ENCODE measurements around the gene DOCK10.
"Not testable (repeated sequence)": the region's sequence is repeated elsewhere in the genome, so short reads cannot be mapped to it uniquely, and the experiment has no call there.

The DOCK10 gene

DNA sequence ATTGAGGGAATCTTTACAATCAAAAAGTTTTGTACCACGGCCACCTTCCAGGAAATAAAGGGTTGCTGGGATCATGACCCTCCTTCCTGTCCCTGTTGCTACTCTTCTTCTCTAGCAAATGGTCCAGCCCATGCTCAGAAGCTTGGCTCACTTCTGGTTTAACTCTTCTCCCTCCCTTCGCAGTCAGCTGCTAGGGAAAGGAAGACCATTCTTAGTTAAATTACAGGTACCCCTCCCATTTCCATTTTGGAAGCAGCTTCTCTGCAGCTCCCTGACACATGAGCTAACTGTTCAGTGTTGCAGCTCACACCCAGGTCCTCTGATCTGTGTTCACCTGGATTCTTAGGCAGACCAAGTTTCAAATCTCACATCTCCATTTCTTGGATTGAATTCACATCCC, 100.3 kb downstream of the DOCK10 start:
- no peak for DNase-seq

DNA sequence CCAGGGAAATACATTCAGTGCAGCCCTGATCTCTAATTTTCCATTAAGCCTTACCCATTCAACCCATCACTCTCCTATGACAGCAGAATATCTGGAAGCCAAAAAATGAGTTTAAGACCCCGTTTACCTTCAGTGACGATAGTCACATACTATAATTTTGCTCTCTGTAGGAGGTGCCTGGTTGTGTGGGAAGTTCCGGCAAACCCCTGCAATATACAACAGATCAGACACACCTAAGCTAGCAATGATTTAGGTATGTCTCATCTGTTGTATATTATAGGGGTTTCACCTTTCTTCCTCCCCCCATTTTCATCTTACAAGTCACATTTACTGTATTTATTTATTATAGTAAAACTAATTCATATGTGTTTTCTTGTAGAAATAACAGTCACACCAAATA, 101.7 kb downstream of the DOCK10 start:
- DNase-seq: no peak

DNA sequence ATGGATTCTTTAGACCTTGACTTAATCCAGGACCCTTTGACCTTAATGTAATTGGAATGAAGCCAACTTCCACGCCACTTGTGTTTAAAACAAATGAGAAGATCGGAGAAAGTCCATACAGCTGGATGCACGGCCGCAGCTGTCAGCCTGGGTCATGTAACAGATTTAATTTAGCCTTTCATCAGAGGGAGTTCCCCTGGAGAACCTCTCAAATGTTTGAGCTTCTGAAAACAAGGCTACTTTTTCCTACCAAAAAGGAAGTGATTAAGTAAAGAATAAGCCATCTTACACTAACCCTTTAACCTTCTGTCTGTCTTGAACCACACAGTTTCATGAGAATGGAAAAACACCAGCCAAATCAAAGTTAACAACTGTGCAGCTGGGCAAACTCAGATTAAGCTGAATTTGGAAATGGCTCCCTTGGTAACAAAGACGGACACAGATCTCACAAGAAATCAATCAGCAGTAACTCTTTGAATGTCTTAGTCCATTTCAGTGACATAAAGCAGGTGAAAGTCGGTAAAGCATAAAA, 103.6 kb downstream of the DOCK10 start:
- no peak for DNase-seq

DNA sequence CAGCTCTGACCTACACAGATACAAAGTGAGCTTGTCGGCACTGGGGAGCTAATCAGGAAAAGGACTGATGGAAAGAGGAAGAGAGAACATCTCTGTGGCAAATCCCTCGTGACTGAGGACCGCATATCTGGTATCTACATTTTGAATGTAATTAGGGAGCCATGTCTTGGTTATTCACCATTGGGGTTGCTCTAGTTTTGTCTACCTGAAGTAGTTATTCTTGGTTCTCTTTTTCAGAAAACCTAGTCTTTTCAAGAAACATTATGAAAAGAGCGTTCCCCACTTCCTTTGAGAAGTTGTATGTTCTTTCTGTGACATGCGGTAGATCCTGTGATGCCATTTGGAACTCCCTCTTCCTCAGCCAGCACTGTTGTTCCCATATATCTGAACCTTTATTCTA, 104.4 kb downstream of the DOCK10 start:
- no peak for DNase-seq

DNA sequence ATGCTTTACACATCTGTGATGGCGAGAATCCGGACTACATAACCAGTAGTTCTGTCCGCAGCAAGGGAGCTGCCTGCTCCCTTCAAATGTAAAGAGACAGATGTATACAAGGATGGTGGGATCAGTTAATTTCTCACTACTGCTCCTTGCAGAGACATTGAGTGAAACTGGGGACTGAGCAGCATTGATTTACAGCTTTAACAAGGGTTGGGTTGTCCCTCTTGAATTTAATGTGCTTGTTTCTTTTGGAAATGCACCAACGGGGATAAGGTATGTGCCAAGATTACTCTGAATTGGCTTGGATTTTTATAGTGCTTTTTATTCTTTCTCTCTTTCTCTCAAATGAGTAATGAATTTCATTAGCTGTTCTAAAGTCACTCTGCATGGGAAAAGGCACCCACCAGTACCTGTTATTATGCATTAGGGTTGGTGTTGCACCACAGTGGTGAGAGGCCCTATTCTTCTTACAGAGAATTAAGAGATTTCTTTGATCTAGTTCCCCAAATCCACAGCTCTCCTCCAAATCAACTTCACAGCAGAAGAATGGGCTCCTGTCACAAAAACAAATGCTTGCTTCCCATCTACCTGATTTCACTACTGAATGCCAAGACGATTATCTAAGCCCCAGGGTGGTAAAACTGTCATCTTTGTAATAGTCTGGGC, 107.6 kb downstream of the DOCK10 start:
- no peak for DNase-seq

DNA sequence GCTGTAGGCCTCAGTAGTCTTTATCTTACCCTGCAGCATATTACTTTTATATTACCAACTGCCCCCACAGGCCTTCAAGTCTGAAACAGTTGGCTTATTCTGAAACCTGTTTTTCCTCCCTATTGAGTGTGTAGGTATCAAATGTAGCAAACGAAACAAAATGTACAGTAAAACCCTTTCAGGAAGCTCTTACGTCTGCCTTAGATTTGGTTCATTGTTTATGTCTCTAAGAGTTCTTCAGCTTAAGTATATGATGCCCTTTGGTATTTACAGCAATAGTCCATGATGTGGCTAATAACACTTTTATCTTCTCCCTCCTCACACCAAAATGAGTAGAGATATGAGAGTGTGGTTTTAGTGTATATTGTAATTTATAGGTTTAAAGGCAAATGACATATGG, 108.8 kb downstream of the DOCK10 start:
- DNase-seq: no peak

DNA sequence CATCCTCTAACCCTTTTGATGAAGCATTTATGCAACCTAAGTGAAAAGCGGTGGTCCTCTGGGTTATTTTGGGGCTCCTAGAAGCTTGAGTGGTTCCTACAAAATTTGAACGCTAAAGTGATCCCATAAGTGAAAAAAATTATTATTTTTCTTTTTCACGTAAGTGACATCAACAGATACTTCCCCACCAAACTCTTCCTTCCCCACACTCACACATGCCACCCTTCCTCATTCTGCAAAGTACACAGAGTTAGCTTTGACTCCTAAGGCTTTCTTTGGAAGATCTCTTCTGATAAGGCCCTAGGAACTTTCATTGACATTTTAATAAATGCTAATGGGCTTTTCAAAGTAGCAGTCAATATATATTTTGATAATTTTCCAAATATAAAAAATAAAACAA, 109.7 kb downstream of the DOCK10 start:
- DNase-seq: no peak

DNA sequence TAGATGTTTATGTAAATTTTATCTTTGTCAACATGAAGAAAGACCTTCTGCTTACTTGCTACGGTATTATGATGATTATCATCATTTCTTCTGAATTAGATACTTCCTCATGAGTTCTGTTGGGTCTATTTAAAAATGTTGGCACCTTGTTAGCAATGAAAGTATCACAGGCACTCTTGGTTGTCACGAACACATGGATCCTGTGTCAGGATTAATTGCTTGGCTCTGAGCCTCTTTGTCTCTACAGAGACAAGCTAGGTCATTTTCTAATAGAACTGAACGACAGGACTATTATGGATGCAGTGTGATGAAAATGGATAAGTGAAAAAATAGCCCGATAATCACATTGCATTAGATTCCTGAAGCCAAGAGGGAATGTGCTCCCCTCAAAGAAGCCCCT, 110.3 kb downstream of the DOCK10 start:
- no peak for DNase-seq

DNA sequence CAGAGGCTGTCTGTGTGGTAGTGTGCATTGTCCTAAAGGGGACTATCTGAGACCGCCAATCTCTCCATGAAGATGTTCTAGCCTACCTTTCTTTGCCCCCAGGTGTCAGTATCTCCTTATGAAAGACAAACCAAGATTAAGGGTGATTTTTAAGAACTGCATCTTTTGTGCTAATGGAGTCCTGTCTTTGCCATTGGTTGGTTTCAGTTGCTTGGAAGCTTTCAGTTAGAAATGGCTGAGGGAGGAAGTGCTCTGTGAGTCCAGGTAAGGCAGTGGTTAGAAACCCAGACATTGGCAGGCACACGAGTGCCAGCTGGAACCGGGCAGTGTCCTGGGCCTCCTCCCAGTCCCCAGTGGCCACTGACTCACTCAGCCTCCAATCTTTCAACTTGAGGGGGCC, 111.3 kb downstream of the DOCK10 start:
- no peak for DNase-seq

DNA sequence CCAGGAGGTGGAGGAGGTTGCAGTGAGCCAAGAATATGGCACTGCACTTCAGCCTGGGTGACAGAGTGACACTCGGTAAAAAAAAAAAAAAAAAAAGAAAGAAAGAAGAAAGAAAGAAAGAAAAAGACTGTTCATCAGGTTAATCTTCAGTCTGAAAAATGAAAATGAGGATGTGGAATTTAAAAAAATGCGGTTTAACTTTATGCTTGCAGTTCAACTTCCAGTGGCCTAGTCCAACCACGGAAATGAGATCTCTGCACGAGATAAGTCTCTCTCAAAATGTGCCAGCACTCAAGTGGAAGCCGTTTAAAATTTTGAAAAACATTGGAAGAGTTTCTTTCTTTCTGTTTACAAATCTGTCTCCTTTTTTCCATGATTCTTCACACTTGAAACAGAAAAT, 112.1 kb downstream of the DOCK10 start:
- DNase-seq: no peak

DNA sequence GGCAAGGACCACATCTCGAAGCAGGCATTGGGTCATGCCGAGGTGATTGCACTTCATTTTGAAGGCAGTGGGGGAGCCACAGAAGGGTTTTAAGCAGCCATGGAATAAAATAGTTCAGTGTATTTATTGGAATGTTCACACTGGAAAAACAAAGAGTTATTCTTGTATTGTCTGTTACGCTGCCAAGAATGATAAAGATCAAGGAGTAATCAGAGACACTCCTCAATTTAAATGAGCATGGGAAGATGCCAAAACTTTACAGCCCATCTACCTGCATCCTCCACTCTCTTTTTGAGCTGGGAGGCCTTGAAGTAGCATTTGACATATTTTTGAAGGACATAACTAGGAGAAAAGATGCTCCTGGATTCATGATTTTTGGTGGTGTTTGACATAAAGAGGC, 112.8 kb downstream of the DOCK10 start:
- no peak for DNase-seq

DNA sequence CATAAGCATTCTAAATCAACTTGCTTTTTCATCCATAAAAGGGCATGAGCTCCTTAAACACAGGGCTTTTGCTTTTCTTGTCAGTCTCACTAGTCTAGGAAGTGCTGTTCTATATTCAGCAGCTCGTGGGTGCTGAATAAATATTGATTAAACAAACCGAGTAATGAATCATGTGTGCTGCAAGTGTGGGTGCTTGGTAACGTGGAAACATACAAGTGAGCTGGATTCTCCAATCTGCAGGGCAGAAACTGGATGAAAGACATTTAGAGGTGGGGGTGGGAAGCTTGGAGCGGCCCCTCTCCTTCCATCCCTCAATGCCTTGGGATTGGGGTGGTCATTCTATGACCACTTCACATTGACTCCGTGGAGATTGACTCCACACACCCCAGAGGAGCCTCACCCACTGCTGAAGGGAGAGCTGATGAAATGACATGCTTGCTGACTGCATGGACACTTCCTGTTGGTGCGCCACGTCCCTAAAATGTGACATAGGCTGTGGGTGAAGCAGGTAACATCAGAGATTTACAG, 114.6 kb downstream of the DOCK10 start:
- no peak for DNase-seq

DNA sequence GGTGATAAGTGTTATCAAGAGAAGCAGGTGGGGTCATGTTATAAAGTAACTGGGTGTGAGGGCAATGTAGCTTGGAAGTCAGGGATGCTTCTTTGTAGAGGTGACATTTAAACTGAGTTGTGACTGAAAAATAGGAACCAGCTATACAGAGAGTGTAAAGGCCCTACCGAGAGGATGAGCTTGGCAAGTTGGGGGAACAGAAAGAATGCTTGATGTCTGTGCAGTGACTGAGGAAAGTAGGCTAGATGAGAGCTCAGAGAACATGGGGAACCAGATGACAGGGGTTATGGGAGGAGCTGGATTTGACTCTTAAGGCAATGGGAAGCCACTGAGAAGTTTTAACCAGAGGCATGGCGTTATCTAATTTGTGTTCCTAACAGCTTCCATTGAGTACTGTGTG, 115.3 kb downstream of the DOCK10 start:
- no peak for DNase-seq

DNA sequence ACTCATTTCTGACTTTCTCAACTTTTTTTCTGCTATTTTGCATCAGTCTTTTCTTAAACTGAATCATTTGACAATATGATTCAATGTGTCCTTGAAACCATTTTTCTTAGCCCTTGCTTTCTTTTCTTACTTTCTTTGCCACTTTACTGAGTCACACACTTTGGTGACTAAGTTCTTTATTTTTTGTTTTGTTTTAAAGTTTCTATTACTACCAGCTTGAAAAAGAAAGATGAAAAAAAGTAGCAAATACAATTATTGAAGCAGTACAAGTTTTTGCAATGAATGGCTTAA, 116.5 kb downstream of the DOCK10 start:
- DNase-seq: no peak

DNA sequence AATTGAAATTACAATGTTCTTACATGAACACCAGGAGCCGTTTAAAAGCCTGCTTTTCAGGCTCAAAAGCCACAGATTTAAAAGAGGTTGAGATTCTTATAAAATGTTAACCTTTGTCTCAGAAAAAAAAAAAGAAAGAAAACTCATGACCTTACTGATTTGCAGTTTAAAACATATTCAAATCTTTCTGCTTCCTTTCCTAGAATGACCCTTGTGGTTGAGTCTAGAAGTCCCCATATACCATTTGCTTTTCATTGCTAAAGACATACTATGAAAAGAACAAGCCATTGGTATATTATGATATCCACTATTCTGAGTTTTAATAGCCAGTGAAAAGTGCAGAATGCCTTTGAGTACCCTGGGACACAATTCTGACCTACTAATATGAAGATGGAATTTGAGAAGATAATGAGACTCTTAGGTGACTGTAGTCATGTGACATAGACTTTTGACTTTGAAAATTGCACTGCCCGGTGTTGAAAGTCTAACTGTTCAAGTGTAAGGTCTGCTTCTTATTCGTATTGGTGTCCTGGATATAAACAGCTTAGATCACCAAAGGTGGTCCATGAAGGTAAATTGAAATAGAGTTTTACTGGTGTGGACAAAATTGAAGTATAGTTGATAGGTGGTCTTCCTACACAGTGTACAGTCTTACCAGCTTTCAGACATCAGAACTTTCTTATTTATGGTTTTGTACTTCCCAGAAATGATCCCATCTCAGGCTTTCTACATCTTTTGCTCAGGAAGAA, 117.0 kb downstream of the DOCK10 start:
- no peak for DNase-seq

DNA sequence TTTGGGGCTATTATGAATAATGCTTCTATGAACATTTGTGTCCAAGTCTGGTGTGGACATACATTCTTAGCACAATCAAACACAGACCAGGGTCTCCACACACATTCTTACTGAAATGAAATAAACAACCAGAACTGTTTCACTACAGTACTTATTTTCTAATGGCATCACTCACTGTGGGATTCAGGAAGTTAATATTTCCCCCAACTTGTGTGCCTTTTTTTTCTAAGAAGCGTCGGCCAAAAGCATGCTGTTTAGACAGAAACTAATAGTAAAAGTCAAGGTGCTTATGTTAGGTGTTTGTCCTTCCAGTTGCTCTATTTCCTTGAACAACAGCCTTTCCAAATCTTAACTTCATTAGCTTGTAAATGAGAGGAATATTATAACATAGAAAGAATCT, 117.6 kb downstream of the DOCK10 start:
- no peak for DNase-seq

DNA sequence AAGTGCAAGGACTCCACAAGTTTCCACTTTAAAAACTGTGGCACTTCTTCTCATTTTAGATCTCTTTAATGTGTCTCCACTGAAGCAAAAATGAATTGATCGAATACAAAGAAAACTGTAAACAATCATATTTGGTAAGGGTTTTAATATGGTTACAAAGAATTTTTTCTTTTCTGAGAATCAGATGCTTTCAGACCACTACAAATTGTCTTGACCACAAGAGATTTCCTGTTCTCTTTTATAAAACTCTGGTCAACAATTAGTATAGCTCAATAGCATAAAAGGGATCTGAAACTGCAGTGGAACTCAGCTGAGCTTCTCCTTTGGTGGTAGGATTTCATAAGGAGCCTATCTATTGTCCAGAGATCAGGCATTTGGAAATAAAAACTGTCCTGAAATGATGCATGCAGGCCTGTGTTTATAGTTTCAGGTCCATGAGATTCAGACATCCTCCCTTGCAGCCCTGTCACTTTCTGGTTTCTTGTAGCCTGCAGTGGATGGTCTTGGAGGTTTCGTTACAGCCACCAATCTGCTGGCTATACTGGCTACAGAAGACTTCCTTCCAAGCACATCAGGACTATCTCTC, 120.0 kb downstream of the DOCK10 start:
- no peak for DNase-seq

DNA sequence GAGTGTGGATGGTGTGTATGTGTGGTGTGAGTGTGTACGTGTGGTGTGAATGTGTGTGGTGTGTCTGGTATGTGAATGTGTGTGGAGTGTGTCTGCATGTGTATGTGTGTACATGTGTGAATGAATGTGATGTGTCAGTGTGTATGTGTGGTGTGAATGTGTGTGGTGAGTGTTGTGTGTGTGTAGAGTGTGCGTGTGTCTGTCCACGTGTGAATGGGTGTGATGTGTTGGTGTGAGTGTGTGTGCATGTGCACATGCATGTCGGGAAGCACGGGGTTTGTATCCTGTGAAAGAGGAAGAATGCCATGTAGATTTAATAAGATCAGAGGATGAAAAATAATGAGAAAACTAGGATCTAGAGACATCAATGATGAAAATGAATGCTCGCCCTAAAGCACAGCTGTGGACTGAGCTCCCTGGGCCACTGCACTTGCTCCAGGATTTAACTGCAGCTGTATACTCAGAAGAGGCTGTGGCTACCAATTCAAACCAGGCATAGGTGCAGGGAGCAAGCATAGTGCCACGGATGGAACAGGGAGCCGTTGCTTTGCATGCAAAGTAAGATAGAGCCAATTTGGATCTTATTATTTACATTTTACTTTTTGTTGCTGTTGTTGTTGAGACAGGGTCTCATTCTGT, 122.7 kb downstream of the DOCK10 start:
- no peak for DNase-seq

DNA sequence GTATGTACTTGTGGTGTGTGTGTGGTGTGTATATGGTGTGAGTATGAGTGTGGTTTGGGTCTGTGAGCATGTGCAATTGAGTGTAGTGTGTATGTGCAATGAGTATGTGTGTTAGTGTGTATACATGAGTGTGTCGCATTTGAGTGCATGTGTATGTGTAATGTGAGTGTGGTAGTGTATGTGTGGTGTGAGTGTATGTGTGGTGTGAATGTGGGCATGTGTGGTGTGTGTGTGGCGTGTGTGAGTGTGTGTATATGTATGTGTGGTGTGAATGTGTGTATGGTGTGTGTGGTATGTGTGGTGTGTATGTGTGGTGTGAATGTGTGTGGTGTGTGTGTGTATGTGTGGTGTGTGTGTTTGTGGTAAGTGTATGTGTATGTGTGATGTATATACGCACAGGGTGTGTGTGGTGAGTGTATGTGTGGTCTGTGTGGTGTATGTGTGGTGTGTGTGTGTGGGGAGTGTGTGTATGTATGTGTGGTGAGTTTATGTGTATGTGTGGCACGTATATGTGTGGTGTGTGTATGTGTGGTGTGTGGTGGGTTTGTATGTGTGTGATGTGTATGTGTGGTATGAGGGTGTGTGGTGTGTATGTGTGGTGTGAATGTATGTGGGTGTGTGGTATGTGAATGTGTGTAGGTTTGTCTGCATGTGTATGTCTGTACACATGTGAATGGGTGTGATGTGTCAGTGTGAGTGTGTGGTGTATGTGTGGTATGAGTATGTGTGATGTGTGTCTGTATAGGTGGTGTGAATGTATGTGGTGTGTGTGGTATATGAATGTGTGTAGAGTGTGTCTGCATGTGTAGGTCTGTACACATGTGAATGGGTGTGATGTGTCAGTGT, 123.4 kb downstream of the DOCK10 start:
- no peak for DNase-seq

DNA sequence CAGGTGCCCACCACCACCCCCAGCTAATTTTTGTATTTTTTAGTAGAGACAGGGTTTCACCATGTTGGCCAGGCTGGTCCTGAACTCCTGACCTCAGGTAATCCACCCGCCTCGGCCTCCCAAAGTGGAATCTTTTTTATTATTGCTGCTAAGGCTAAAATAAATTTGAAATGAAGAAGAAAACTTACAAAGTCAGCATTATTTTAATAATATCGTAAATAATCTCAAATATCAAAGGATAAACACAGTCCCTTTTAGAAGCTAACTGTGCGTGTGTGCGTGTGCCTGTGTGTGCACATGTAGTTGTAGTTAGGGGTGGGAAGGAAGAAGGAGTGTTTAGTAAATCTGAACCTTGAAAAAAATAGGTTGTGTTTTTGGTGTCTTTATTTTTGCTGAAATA, 125.0 kb downstream of the DOCK10 start:
- DNase-seq: not testable (repeated sequence)

DNA sequence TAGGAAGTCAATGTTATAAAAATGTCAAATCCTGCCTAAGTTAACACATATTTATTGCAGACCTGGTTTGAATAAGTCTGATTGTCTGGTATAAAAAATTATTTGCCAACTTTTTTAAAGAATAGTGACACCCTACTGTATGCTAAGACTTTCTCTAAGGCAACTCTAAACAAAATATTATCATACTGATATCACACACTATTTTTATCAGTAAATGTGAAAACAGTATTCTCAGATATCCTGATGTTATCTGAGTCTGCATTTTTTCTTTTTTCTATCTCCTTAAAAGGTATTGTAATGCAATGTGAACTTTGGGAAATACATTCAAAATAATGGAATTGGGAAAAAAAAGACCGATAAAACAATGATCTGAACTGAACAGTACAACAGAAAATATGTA, 127.1 kb downstream of the DOCK10 start:
- no peak for DNase-seq

DNA sequence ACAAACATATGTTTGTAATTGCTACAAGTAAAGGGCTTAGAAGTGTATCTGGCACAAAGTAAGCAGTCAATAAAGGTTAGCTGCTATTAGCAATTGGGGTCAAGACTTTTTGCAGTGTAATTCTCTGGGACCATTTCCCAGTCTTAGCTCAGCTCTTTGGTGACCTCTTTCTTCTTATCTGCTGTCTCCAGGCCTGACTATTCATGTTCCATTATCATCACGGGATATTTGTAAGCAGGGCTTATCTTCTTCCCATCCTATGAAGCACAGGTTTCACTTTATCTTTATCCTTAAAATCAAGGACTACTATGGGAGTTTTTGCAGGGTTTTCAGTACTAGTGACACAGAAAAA, 131.7 kb downstream of the DOCK10 start:
- no peak for DNase-seq
